ENCODE measurements around the gene PSG7.
"Not testable (repeated sequence)": the region's sequence is repeated elsewhere in the genome, so short reads cannot be mapped to it uniquely, and the experiment has no call there.

Gene PSG7

DNA sequence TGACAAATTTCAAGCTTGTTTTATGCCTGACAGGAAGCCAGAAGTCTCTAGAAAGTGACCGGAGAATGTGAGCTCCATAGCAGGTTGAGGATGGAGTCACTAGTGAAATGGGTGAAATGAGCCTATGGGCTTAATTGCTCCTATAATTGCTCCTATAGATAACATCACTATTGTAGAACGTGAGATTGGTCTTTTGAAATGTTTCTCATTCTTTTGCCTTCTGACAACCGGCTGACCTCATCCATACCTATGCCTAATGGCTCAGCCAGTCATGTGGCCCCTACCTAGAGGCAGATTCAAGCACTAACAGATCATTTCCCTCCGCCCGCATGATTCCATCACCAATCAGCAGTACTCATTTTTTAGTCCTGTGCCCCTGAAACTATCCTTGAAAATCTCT, 23.5 kb downstream of the PSG7 start:
- not testable (repeated sequence) for DNase-seq (ENCODE audit: low read depth)

DNA sequence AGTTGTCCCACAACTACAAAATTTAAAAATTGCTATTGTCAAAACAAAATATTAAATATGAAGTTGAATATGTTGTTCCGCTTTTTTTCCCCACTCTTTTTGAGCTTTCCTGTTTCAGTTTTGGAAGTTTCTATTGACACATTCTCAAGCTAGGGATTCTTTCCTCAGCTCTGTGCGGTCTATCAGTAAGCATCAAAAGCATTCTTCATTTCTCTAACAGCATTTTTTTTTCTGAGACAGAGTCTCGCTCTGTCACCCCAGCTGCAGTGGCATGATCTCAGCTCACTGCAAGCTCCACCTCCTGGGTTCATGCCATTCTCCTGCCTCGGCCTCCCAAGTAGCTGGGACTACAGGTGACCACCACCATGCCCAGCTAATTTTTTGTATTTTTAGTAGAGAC, 24.1 kb downstream of the PSG7 start:
- DNase-seq (ENCODE audit: low read depth): not testable (repeated sequence)

DNA sequence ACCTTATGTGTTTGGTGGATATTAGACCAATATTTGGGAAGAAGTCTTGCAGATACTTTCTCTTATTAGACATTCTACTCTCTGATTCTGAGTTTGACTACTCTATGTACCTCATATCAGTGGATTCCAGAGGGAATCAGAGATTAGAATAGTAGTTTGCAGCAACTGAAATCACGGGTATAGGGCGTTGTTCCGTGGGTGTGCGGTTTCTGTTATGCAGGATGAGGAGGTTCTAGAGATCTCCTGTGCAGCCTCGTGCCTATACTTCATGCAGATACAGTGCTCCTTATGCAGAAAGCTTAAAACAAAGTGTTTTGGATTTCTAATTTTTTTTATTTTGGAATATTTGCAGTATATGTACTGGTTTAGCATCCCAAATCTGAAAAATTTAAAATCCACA, 25.3 kb downstream of the PSG7 start:
- not testable (repeated sequence) for DNase-seq (ENCODE audit: low read depth)

- DNase-seq (ENCODE audit: low read depth): not testable (repeated sequence)
Observed at GRCh38 chr19:42906162-42906561, 30.8 kb downstream of the PSG7 start.

DNA sequence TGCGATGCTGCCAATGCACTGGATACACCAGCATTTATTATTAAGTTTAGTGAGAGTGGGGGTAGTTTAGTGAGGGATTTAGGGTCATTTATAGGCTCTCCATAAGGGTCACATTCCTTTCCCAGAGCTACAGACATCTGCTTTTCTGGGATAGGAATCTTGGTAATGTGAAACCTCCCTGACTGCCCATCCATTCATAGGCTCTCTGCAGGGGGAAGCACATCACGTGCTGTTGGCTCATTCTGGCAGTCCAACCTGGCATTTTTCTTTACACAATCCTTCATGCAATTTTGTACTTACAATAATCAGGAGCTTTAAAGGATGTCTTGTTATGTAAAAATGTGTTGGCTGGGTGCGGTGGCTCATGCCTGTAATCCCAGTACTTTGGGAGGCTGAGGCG, 36.4 kb downstream of the PSG7 start:
- not testable (repeated sequence) for DNase-seq (ENCODE audit: low read depth)

- DNase-seq (ENCODE audit: low read depth): not testable (repeated sequence)
Observed at GRCh38 chr19:42899674-42900073, 37.3 kb downstream of the PSG7 start.

DNA sequence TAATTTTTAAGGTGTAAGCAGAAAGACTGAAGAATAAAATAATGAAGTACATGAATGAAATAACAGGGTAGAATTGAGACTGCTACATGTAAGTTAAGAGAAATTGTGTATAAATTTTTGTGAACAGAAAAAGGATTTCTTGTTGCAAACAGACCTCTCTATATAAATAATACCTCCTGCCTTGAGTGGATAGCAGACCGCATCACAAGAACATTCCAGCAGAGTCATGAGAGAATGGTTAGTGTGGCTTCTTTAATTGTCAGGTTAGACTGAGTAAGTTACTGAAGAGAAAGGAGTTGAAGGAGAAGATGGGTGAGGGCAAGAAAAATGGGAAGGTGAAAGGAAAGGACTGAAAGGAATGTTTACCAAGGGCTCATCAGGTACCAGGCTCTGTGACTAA, 37.9 kb downstream of the PSG7 start:
- DNase-seq (ENCODE audit: low read depth): not testable (repeated sequence)

DNA sequence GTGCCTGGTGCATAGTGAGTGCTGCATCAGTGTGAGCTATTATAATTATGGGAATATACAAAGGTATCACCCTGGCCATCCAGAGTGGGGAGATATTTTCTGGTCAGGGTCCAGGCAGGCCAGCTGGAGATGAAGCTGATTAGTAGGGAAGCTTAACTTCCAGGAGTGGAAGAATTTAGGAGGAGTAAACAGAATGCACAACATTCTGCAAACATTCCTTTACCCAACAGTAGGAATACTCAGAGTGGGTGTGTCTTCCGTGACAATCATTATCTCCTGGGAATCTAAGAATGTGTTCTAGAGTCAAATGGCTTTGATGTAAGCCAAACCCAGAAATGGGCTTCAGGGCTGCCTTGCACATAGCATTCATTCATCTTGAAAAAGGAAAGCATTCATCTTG, 38.4 kb downstream of the PSG7 start:
- peak; percentile 51 for DNase-seq (ENCODE audit: low read depth)

- not testable (repeated sequence) for DNase-seq (ENCODE audit: low read depth)
Observed at GRCh38 chr19:42897729-42898128, 39.3 kb downstream of the PSG7 start.

DNA sequence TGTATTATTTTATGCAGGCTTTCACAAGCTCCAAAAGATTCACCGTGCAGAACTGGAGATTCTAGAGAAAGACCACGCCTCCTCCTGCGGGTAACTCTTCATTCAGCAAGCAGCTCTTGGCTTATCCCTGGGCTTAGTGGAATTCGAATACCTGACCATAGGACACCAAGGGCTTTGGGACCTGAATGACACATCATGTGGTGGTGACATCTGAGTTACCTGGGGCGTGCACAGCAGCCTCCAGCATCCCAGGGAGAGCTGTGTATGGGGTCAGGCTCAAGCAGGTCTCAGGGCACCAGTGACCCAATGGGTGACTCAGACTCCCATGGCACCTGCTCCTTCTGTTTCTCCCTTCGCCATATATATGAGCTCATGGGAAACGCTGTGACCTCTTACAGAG, 46.6 kb downstream of the PSG7 start:
- not testable (repeated sequence) for DNase-seq (ENCODE audit: low read depth)

- not testable (repeated sequence) for DNase-seq (ENCODE audit: low read depth)
Observed at GRCh38 chr19:42887876-42888445, 49.0 kb downstream of the PSG7 start.

GRCh38 chr19:42882730-42883129, 54.3 kb downstream of the PSG7 start:
- DNase-seq (ENCODE audit: low read depth): not testable (repeated sequence)

GRCh38 chr19:42882010-42882409, 55.0 kb downstream of the PSG7 start:
- not testable (repeated sequence) for DNase-seq (ENCODE audit: low read depth)

- not testable (repeated sequence) for DNase-seq (ENCODE audit: low read depth)
Observed at GRCh38 chr19:42881279-42881678, 55.7 kb downstream of the PSG7 start.

DNA sequence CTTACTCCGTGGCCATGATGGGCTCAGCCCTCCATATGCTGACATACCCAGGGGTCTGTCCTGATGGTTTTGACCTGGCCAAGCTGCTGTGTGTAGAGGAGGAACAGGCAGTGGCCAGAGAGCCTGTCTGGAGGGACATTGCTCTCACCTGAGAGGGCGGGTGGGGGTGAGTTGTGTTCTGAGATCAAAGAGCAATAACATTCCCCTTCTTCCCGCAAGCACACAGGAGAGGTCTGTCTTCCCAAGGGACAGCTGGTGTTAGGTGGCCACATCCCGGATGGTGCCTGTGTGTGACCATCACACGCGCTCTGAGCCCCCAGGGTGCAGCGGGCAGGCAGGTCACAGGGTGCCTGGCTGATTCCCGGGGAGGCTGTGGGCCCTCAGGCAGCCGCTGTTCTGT, 56.4 kb downstream of the PSG7 start:
- DNase-seq (ENCODE audit: low read depth): not testable (repeated sequence)

DNA sequence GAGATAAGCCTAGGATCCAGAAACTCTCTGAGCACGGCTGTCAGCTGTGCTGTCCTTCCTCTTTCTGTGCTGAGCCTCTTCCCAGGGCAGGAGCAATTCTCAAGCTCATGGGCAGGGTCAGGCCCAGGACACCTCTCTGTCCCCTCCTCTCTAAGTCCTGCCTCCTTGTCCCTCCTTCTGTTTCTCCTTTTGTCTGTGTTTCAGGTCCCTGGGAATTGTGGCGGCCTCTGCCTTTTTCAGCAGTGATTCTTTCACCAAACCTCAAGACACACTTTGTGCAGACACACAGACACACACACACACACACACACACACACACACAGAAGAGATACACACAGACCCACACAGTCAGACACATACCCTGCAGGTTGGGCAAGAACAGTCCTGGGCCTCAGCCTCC, 57.4 kb downstream of the PSG7 start, which contains the start of gene PSG1:
TSS of gene PSG1 (minus strand) at position 101 of the 400 bp plus-strand sequence. CDS start 132 bp downstream, outside the sequence.
- no peak for DNase-seq (ENCODE audit: low read depth)

DNA sequence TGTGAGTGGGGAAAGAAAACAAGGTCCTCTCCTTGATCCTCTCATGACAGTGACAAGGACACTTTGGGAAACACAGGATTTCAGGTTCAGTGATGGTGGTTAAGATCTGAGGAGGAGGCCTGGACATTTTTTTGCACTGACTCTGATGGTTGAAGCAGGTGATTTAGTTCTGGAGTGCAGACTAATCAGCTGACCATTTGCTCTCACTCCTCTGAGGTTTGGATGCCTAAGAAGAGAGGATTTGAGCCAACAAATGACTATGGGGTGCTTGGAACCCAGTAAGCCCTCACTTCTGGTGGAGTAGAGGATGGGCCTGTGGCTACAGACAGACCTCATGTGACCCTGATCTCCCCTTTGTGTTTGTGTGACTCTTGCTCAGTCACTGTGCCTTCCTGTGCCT, 60.4 kb downstream of the PSG7 start:
- peak; percentile 64 for DNase-seq (ENCODE audit: low read depth)

- peak; percentile 67 for DNase-seq (ENCODE audit: low read depth)
Observed at GRCh38 chr19:42875881-42876280, 61.1 kb downstream of the PSG7 start.

DNA sequence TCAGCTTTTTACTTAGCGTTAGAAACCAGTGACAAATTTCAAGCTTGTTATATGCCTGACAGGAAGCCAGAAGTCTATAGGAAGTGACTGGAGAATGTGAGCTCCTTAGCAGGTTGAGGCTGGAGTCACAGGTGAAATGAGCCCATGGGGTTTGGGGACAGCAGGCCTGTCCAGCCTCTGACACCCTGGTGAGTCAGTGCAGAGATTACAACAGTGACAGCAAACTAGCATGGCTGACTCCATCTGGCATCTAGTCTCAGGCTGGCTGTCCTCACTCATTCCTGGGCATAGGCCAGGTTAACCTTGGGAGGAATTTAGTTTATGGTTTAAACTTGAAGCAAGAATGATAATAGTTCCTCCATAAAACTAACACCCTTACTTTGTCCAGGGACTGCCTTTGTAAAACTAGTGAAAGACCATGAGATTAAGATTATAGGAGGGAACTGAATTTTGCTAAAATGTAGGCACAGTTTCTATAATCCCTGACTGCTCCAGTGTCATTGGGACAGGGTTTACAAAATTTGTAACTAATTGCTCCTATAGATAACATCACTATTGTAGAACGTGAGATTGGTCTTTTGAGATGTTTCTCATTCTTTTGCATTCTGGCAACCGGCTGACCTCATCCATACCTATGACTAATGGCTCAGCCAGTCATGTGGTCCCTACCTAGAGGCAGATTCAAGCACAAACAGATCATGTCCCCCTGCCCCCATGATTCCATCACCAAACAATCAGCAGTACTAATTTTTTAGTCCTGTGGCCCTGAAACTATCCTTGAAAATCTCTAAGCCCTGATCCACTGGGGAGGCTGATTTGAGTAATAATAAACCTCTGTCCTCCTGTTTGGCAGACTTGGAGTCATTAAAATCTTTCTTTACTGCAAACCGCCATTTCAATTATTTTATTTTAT, 61.9 kb downstream of the PSG7 start:
- peak; percentile 86 for DNase-seq (ENCODE audit: low read depth)

- not testable (repeated sequence) for DNase-seq (ENCODE audit: low read depth)
Observed at GRCh38 chr19:42874136-42874535, 62.9 kb downstream of the PSG7 start.
